GM10266 (cell line): ENCODE measurements around the gene SLC17A9.

Experiments used
- DNase-seq: peaks from one replicate; pipeline ENCODE4 v3.0.0; 2012; ENCODE audit errors: extremely low spot score
- CTCF ChIP-seq: IDR thresholded peaks from 2 replicates; pipeline ENCODE4 v1.5.1; 2012; ENCODE audit warnings: mild to moderate bottlenecking, low read depth; ENCODE audit not compliant: control insufficient read depth, insufficient read depth; ENCODE audit errors: missing control alignments

The SLC17A9 gene

GRCh38 chr20:62935204-62935967 is 17.1 kb upstream of the SLC17A9 start:
- no peak for DNase-seq
- no peak for TF ChIP-seq CTCF

- DNase-seq, result no peak
- no peak for TF ChIP-seq CTCF
Observed at GRCh38 chr20:62935968-62936585, 16.4 kb upstream of the SLC17A9 start.

GRCh38 chr20:62937268-62938104 is 15.0 kb upstream of the SLC17A9 start:
- DNase-seq, result peak; percentile 98
- TF ChIP-seq CTCF, result no peak

- no peak for TF ChIP-seq CTCF
- no peak for DNase-seq
Observed at GRCh38 chr20:62938105-62938888, 14.2 kb upstream of the SLC17A9 start, which contains the start of gene GID8. GID8 (plus strand) TSS chr20:62938147; CDS start chr20:62941503, 3,356 bp downstream.

- DNase-seq, result no peak
- no peak for TF ChIP-seq CTCF
Observed at GRCh38 chr20:62940875-62941274, 11.6 kb upstream of the SLC17A9 start.

GRCh38 chr20:62941792-62942191 is 10.7 kb upstream of the SLC17A9 start:
- no peak for TF ChIP-seq CTCF
- no peak for DNase-seq
